Left renal pelvis (tissue), 4 donors: Measurements from ENCODE around the gene CHRNA1. TPM values are rescaled to one million over a fixed set of nuclear protein-coding genes. Genes with fewer than 3 reads are reported as not detected.
A peak's percentile ranks its signal among the peaks of the same experiment; 100 is the strongest.
"Not testable (repeated sequence)": the region's sequence is repeated elsewhere in the genome, so short reads cannot be mapped to it uniquely, and the experiment has no call there.

ENCODE experiments used
- DNase-seq, 4 donors: peaks; one replicate each; pipeline ENCODE4 v3.0.0-alpha.2; 2013; ENCODE audit warnings: low read depth in 4 of 4, low spot score in 3 of 4
- polyA plus RNA-seq, 4 donors: library from polyadenylated mRNA; unstranded; fragments of 120-200 nt; gene quantifications; one replicate each; pipeline ENCODE4 v1.2.1, GENCODE V29; 2013; ENCODE audit not compliant: insufficient read length in 4 of 4

CHRNA1 gene
- polyA plus RNA-seq, 4 donors, result 2.9 to 12.3 (median 6.3) TPM

DNA sequence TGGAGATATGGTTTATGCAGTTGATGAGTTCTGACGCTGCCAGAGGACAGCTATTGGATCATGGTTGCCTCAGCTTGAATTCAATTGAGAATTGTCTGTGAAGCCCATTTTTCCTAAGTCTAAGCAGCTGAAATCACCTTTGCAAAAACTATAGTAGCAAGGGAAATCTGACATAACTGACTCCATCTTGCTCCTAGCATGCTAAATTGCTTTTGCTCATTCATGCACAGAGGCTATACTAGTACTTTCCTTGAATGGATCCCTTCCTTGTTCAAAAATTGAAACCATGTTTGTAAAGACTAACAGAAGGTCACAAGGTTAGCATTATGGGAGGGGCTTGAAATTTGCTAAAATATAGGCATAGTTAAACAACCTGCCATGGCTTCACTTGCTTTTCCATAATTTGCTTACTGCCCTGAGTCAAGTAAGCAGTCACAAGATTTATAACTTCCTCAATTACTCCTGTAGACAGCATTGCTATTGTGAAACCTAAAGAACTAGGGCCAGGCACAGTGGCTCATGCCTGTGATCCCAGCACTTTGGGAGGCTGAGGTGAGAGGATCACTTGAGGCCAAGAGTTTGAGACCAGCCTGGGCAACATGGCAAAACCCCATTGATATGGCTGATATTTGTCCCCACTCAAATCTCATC, 41.2 kb downstream of the CHRNA1 start:
- no peak for DNase-seq

DNA sequence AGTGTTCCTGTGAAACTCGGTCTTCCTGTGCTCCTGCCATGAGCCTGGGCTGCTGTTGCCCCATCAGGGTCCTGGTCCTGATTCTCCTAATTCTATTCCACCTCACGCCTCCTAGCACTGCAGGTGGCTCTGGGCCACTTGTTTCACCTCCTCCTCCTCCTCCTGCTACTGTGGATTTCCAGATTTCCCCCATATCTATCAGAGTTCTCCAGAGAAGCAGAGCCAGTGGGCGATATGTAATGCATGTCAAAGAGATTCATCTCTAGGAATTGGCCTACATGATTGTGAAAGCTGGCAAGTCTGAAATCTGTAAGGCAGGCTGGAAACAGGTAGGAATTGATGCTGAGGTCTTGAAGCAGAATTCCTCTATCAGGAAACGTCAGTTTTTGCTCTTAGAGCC, 45.3 kb downstream of the CHRNA1 start:
- DNase-seq, result no peak

GRCh38 chr2:174718591-174718990, 45.7 kb downstream of the CHRNA1 start:
- DNase-seq, result no peak

GRCh38 chr2:174717916-174718315, 46.4 kb downstream of the CHRNA1 start:
- no peak for DNase-seq

GRCh38 chr2:174717273-174717672, 47.0 kb downstream of the CHRNA1 start:
- DNase-seq, result no peak

DNA sequence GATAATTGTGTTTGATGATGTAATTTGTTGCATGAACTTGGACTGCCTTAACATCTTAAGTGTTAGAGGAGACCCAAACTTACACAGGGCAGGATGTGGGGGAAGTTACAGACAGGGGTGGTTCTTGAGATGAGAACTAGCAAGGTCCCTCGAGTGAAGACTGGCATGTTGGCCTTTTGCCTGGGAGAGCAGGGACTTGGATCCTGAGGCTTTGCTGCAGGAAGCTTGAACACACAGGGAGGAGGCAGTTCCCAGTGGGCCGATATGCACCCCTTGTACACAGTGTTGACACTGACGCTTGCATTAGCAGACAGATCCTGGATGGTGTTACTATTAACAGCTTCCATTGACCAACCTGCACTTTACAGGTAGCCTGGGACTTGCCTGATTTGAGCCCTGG, 47.5 kb downstream of the CHRNA1 start:
- no peak for DNase-seq

DNA sequence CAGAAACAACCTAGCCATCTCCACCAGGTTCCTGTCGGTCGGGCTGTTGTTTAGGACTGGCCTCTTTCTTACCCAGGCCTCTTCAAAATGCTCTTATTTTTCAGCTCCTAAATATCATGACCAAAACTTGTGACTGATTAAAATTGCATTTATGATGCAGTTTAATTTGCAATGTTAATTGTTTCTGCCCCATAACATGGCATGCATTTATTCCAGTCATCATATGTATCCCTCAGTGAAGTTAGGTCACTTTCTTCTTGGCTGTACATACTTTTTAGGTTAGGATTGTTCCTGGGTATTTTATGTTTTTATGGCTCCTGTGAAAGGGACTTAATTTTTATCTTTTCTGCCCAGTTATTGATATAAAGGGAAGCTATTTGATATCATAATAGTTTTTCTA, 50.6 kb downstream of the CHRNA1 start:
- no peak for DNase-seq

- DNase-seq, result no peak
Measured at GRCh38 chr2:174711206-174711605, 53.1 kb downstream of the CHRNA1 start.

DNA sequence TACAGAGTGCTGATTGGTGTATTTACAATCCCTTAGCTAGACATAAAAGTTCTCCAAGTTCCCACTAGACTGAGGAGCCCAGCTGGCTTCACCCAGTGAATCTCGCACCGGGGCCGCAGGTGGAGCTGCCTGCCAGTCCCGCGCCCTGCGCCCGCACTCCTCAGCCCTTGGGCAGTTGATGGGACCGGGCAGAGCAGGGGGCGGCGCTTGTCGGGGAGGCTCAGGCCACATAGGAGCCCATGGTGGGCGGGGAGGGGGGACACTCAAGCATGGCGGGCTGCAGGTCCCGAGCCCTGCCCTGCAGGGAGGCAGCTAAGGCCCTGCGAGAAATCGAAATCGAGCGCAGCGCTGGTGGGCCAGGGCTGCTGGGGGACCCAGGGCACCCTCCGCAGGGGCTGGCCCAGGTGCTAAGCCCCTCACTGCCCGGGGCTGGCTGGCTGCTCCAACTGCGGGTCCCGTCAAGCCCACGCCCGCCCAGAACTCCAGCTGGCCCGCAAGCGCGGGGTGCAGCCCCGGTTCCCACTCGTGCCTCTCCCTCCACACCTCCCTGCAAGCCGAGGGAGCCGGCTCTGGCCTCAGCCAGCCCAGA, 54.8 kb downstream of the CHRNA1 start:
- not testable (repeated sequence) for DNase-seq

DNA sequence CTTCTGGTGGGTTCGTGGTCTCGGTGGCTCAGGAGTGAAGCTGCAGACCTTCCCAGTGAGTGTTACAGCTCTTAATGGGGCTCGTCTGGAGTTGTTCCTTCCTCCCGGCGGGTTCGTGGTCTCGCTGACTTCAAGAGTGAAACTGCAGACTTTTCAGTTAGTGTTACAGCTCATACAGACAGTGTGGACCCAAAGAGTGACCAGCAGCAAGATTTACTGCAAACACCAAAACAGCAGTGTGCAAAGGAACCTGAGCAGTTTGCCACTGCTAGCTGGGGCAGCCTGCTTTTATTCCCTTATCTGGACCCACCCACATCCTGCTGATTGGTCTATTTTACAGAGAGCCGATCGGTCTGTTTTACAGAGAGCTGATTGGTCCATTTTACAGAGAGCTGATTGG, 55.6 kb downstream of the CHRNA1 start:
- DNase-seq, result no peak

DNA sequence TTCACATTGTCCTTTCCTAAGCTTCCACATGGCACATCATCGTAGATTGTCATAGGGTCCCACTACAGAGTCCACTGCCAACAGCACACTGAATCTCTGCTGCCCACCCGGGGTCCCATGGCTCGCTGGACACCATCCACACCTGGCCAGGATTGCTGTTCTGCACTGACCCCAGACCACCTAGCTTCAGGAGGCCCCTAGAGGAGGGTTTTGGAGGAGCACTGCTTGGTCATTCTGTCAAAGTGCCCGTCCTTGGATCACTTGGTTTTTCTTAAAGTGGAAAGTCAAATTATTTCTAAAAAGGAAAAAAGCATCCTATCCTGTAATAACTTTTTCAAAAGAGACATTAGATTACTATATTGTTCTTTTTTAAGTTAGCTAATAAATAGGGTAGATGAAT, 59.0 kb downstream of the CHRNA1 start:
- no peak for DNase-seq

- DNase-seq, result no peak
Measured at GRCh38 chr2:174704642-174705041, 59.6 kb downstream of the CHRNA1 start.

- DNase-seq, result no peak
Measured at GRCh38 chr2:174704061-174704460, 60.2 kb downstream of the CHRNA1 start.

DNA sequence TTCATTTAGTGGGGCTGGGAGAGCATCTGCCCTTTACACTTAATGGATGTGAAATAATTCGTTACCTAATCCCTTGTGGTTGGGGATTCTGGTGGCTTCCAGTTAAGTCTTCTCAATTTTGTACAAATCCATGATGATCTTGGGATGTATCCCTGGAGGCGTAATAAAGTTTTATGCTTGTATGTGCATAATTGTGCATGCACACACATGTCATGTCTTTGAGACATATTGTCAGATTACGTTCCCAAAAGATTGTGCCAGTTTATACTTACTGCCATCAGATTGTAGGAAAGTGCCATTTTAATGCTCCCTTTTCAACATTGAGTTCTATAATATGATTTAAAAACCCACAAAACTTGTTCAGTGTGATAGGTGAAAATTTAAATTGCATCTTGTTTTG, 60.8 kb downstream of the CHRNA1 start:
- DNase-seq, result no peak

DNA sequence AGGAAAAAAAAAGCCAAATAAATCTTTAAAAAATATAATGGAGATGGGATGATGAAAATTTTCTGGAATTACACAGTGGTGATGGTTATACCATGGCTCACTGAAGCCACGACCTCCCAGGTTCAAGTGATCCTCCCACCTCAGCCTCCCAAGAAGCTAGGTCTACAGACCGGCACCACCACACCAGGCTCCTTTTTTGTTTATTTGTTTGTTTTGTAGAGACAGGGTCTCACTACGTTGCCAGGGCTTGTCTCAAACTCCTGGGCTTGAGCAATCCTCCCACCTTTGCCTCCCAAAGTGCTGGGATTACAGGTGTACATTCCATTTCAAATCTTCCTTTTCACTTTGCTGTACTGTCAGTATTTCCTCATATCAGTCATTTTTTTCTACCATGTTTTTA, 61.7 kb downstream of the CHRNA1 start:
- DNase-seq, result no peak

- peak in 2 of 4 donors; percentile 35 to 36 for DNase-seq
Measured at GRCh38 chr2:174699993-174700766, 64.1 kb downstream of the CHRNA1 start.

Other genes with a start within 250 kb of the CHRNA1 start
- gene WIPF1, start 166.7 kb downstream of the CHRNA1 start, polyA plus RNA-seq, result 10 to 100 TPM; 27.6 to 36.6 (median 29.0) TPM
- gene CHN1, start 240.9 kb upstream of the CHRNA1 start, polyA plus RNA-seq, result 10 to 100 TPM; 18.4 to 29.8 (median 28.1) TPM